NCI-H1105 treated with DMSO at 0.1 percent for 48 hours (cell line): Measurements from ENCODE around the gene STON1.
"Not testable (repeated sequence)": the region's sequence is repeated elsewhere in the genome, so short reads cannot be mapped to it uniquely, and the experiment has no call there.

Source experiments
- DNase-seq: peaks from one replicate; lab custom pipeline; 2025; lab: John Stamatoyannopoulos, UW

Gene STON1

GRCh38 chr2:48617618-48618017 is 87.7 kb downstream of the STON1 start, which contains the start of gene GTF2A1L:
TSS of gene GTF2A1L (plus strand) at chr2:48617856. CDS start at chr2:48617875, 19 bp downstream.
- no peak for DNase-seq

GRCh38 chr2:48619526-48619925 is 89.6 kb downstream of the STON1 start:
- no peak for DNase-seq

DNA sequence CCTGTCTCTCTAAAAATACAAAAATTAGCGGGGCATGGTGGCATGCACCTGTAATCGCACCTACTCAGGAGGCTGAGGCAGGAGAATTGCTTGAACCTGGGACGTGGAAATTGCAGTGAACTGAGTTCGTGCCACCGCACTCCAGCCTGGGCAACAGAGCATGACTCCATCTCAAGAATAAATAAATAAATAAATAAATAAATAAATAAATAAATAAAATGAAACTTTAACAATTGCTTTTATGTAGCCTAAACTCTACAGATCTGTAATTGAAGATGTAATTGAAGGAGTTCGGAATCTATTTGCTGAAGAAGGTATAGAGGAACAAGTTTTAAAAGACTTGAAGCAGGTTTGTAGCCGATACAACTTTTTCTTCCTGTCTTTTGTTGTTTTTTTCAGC is 90.7 kb downstream of the STON1 start:
- DNase-seq = no peak

DNA sequence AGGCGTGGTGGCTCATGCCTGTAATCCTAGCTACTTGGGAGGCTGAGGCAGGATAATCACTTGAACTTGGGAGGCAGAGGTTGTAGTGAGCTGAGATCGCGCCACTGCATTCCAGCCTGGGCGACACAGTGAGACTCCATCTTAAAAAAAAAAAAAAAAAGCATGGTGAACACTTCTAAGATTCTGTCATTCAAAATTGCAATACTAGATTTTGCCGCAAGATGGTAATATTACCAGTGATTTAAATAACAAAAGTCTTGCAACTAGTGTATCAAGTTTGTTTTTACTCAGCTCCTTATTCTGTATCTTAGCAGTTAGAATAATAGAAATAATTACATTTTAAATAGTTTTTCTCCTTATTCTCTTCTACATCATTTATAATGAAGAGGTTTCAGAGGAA is 92.7 kb downstream of the STON1 start:
- DNase-seq = not testable (repeated sequence)

- no peak for DNase-seq
Measured at GRCh38 chr2:48624696-48625095, 94.7 kb downstream of the STON1 start.

- DNase-seq = no peak
Measured at GRCh38 chr2:48626047-48626446, 96.1 kb downstream of the STON1 start.

GRCh38 chr2:48633143-48633542 is 103.2 kb downstream of the STON1 start:
- DNase-seq = no peak

GRCh38 chr2:48635786-48636185 is 105.8 kb downstream of the STON1 start:
- no peak for DNase-seq

DNA sequence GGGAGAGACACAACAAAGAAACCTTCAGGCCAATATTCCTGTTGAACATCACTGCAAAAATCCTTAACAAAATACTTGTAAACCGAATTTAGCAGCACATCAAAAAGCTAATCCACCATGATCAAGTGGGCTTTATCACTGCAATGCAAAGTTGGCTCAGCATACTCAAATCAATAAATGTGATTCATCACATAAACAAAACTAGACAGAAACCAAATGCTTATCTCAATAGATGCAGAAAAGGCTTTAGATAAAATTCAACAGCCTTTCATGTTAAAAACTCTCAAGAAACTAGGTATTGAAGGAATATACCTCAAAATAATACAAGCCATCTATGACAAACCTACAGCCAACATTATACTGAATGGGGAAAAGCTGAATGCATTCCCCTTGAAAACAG is 108.3 kb downstream of the STON1 start:
- no peak for DNase-seq
